Measurements from ENCODE around the gene TUBGCP2. TPM values are rescaled to one million over a fixed set of nuclear protein-coding genes. Genes with fewer than 3 reads are reported as not detected.

The TUBGCP2 gene
- total RNA-seq, 1 donor from 2014 or later: 56.2 TPM

DNA sequence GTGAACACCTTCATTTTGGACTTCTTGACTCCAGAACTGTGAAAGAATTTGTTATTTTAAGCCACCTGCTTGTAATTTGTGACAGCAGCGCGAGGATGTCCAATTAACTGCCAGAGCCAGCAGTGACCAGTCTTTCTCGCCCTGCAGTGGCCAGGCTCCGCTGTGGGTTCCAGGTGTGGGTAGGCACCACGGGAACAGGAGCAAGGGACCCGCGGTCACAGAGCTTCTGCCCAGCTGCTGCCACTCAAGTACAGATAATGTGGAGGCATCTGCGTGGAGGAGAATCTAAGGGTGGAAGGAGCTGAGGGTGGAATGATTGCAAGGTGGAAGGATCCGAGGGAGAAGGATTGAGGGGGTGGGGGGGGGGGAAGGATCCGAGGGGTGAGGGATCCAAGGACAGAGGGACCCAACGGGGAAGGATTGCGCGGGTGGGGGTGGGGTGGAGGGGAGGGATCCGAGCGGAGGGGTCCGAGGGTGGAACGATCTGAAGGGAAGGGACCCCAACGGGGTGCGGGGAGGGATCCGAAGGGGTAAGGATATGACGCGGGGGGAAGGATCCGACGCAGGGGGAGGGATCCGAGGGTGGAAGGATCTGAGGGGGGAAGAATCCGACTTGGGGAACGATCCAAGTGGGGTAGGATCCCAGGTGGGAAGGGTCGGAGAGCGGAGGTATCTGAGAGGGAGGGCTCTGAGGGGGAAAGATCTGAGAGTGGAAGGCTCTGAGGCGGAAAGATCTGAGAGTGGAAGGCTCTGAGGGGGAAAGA lies 24.4 kb upstream of the TUBGCP2 start:
- TF ChIP-seq, protein P1, sequence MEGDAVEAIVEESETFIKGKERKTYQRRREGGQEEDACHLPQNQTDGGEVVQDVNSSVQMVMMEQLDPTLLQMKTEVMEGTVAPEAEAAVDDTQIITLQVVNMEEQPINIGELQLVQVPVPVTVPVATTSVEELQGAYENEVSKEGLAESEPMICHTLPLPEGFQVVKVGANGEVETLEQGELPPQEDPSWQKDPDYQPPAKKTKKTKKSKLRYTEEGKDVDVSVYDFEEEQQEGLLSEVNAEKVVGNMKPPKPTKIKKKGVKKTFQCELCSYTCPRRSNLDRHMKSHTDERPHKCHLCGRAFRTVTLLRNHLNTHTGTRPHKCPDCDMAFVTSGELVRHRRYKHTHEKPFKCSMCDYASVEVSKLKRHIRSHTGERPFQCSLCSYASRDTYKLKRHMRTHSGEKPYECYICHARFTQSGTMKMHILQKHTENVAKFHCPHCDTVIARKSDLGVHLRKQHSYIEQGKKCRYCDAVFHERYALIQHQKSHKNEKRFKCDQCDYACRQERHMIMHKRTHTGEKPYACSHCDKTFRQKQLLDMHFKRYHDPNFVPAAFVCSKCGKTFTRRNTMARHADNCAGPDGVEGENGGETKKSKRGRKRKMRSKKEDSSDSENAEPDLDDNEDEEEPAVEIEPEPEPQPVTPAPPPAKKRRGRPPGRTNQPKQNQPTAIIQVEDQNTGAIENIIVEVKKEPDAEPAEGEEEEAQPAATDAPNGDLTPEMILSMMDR (IDR thresholded peaks at IDR 0.05; ENCODE audit: insufficient read depth, low read depth, low read length): no peak
- TF ChIP-seq EZH2 (IDR thresholded peaks at IDR 0.05; ENCODE audit: insufficient read depth, low read length): no peak
- H4K20me1 ChIP-seq (ENCODE audit: insufficient read depth, low read length): no peaks in the 10 kb centered on the region
- H3K4me1 Mint-ChIP-seq (ENCODE audit: low read depth, unreplicated experiment): no peaks in the 10 kb centered on the region
- no peaks in the 10 kb centered on the region for H3K36me3 ChIP-seq (ENCODE audit: insufficient read depth, low read length)
- H3K36me3 Mint-ChIP-seq (ENCODE audit: low read depth, unreplicated experiment): peaks cover 2% of the 10 kb centered on the region
- H3K4me3 Mint-ChIP-seq (ENCODE audit: unreplicated experiment): no peak overlapping the region
- H3K79me2 ChIP-seq (ENCODE audit: insufficient read depth, low read length): no peaks in the 10 kb centered on the region
- no peak overlapping the region for H2AFZ ChIP-seq (ENCODE audit: low read depth, low read length)
- no peak overlapping the region for H3K4me3 ChIP-seq (ENCODE audit: insufficient read depth, low read depth, low read length)
- H3K9me3 ChIP-seq (ENCODE audit: insufficient read depth, low read depth, low read length): no peaks in the 10 kb centered on the region
- peaks cover 24% of the 10 kb centered on the region for H3K4me1 ChIP-seq (ENCODE audit: insufficient read depth, low read length)
- DNase-seq (ENCODE audit: low read depth): no peak
- H3K27me3 ChIP-seq (ENCODE audit: insufficient read depth, low read length): peaks cover 37% of the 10 kb centered on the region
- no peak overlapping the region for H3K4me2 ChIP-seq (ENCODE audit: low read length)
- no peak overlapping the region for H3K27ac Mint-ChIP-seq (ENCODE audit: unreplicated experiment)
- no peak for FAIRE-seq
- peaks cover 37% of the 10 kb centered on the region for H3K27me3 Mint-ChIP-seq (ENCODE audit: low read depth, unreplicated experiment)
- H3K27ac ChIP-seq (ENCODE audit: low read depth, low read length): no peak overlapping the region
- peaks cover 4% of the 10 kb centered on the region for H3K9me3 Mint-ChIP-seq (ENCODE audit: unreplicated experiment)
- H3K9ac ChIP-seq (ENCODE audit: low read length): no peak overlapping the region

DNA sequence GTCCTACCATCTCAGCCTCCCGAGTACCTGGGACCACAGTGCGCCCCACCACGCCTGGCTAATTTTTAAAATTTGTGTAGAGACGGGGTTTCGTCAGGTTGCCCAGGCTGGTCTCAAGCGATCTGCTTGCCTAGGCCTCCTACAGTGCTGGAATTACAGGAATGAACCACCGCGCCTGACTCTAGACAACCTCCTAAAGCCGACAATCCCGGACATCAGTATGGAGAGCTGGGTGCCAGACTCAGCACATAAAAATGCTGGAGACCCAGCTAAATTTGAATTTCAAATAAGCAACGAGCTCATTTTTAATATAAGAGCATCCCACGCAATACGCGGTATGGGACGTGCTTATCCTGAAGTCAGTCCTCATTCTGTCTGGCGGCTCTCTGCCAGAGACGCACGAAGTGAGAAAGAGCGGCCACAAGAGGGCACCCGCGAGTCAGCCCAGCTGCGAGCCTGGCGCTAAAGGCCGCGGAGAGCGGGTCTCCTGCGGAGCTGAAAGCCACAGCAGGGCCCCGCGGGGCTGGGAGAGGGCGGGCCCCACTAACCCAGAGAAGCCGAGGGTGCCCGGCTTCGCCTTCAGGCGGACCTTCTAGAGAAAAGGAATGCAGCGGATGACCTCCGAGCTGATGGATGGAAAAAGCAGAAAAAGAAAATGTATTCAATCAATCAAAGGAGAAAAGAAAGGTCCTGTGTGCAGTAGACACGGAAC lies 21.0 kb upstream of the TUBGCP2 start:
- Mint-ChIP-seq H3K27ac (ENCODE audit: unreplicated experiment) (peak overlapping the region; percentile 48), H3K4me1 (ENCODE audit: low read depth, unreplicated experiment) (peaks cover 7% of the 10 kb centered on the region), H3K27me3 (ENCODE audit: low read depth, unreplicated experiment) (peaks cover 52% of the 10 kb centered on the region), H3K9me3 (ENCODE audit: unreplicated experiment) (peaks cover 4% of the 10 kb centered on the region), H3K36me3 (ENCODE audit: low read depth, unreplicated experiment) (peaks cover 2% of the 10 kb centered on the region), H3K4me3 (ENCODE audit: unreplicated experiment) (no peak overlapping the region)
- no peak overlapping the region for H3K4me3 ChIP-seq (ENCODE audit: insufficient read depth, low read depth, low read length)
- peak overlapping the region; percentile 29 for H3K9ac ChIP-seq (ENCODE audit: low read length)
- DNase-seq (ENCODE audit: low read depth) (peak; percentile 79), FAIRE-seq (no peak)
- peak overlapping the region; percentile 2 for H3K27ac ChIP-seq (ENCODE audit: low read depth, low read length)
- no peak for TF ChIP-seq EZH2 (IDR thresholded peaks at IDR 0.05; ENCODE audit: insufficient read depth, low read length)
- TF ChIP-seq, protein P1 (IDR thresholded peaks at IDR 0.05; ENCODE audit: insufficient read depth, low read depth, low read length): peak; percentile 86
- no peaks in the 10 kb centered on the region for H4K20me1 ChIP-seq (ENCODE audit: insufficient read depth, low read length)
- no peaks in the 10 kb centered on the region for H3K79me2 ChIP-seq (ENCODE audit: insufficient read depth, low read length)
- H3K9me3 ChIP-seq (ENCODE audit: insufficient read depth, low read depth, low read length): no peaks in the 10 kb centered on the region
- peaks cover 31% of the 10 kb centered on the region for H3K27me3 ChIP-seq (ENCODE audit: insufficient read depth, low read length)
- peaks cover 30% of the 10 kb centered on the region for H3K4me1 ChIP-seq (ENCODE audit: insufficient read depth, low read length)
- H3K4me2 ChIP-seq (ENCODE audit: low read length): peak overlapping the region; percentile 80
- H2AFZ ChIP-seq (ENCODE audit: low read depth, low read length): peak overlapping the region; percentile 44
- no peaks in the 10 kb centered on the region for H3K36me3 ChIP-seq (ENCODE audit: insufficient read depth, low read length)
